ENCODE measurements around the gene SRXN1.

DNA sequence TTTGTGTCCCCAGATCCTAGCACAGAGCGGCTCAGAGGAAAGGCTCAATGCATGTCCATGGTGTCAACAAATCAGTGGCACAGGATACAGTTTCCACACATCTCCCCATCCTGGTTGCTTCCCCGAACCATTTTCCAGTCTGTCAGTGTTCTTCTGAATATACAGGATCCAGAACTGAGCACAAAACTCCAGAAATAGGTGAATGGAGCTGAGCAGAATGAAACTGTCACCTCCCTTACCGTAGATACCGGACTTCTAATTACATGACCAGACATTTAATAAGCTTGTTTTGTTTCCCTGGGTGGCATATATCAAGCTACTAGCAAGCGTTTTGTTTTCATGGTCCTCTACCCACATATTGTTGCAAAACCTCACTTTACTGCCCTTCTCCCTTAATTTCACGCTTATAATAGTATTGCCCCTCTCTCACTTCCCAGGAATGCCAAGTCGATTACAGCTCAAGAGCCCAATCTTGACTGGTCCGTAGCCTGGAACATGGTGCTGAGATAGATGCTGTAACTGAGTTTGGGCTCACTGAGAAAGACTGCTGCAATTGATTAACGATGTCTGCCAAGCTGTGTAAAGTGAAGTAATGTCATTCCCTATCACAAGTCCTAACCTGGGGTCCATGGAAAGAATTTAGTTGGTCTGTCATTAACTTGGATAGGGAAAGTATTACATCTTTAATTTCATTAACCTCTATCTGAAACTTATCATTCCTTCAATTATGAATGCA lies 34.6 kb upstream of the SRXN1 start:
- TF ChIP-seq, protein P1, sequence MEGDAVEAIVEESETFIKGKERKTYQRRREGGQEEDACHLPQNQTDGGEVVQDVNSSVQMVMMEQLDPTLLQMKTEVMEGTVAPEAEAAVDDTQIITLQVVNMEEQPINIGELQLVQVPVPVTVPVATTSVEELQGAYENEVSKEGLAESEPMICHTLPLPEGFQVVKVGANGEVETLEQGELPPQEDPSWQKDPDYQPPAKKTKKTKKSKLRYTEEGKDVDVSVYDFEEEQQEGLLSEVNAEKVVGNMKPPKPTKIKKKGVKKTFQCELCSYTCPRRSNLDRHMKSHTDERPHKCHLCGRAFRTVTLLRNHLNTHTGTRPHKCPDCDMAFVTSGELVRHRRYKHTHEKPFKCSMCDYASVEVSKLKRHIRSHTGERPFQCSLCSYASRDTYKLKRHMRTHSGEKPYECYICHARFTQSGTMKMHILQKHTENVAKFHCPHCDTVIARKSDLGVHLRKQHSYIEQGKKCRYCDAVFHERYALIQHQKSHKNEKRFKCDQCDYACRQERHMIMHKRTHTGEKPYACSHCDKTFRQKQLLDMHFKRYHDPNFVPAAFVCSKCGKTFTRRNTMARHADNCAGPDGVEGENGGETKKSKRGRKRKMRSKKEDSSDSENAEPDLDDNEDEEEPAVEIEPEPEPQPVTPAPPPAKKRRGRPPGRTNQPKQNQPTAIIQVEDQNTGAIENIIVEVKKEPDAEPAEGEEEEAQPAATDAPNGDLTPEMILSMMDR (IDR thresholded peaks at IDR 0.05; ENCODE audit: insufficient read depth, low read depth, low read length) = no peak
- no peak for TF ChIP-seq EZH2 (IDR thresholded peaks at IDR 0.05; ENCODE audit: insufficient read depth, low read length)
